Activated CD4-positive, alpha-beta T cell treated with anti-CD3 and anti-CD28 coated beads, Interleukin-2, amount 50 U/mL, for 24 hours (primary cell): ENCODE results near the gene FBXW8.

Source experiments
- DNase-seq, 2 donors: peaks; one replicate each; pipeline ENCODE4 v3.0.0-alpha.2; 2020; ENCODE audit warnings: low read depth in 1 of 2, low spot score in 1 of 2

Gene FBXW8

GRCh38 chr12:116990971-116991966 lies 80.5 kb downstream of the FBXW8 start:
- DNase-seq: no peak

DNA sequence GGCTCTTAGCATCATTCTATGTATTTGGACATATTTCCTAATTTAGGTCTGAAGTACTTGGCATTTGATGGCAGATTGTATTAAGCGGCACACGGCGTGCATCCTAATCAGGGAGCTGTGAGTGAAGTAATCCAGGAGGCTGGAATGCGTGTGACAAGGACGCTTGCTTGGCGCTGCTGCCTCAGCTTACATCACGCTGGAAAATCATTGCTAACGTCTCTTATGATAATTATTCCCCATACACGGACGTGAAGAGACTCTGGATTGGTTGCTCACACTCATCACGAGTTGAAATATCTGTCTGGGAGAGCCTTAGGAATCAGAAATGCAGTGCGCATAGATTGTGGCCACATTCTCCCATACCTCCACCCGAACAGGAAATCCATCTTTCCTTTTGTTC lies 85.3 kb downstream of the FBXW8 start:
- DNase-seq: no peak

DNA sequence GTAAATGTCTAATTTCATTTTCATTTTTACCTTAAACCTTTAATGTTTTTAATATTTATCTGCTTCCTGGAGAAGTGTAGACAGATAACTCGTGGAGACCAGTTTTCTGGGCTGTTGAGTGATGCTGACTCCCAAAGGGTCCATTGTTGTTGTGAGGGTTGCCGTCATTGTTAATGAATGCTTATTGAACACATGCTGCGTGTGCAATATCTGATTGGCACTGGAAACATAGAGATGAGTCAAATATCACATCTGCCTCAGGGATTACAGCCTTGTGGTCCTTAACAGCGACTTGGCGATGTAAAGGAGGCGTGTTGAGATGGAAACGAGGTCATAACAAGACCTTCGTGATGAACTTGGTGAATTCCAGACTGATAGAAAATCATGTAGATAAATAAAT lies 85.9 kb downstream of the FBXW8 start:
- DNase-seq: no peak

GRCh38 chr12:116999066-116999465 lies 88.3 kb downstream of the FBXW8 start:
- DNase-seq: no peak

DNA sequence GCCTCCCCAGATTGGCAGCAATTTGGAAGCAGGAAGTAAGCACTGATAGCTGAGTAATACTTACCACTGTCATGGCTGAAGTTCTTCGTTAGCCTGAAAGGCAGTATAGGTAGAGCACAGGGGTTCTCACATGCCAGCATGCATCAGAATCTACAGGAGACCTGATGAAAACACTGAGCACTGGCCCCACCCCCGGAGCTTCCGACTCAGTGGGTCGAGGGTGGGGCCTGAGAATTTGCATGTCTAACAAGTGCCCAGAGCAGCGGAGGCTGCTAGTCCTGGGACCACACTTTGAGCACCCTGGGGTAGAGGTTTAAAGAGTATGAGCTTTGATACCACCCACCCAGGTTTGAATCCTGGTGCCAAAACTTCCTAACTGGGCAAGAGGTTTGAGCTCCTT lies 89.6 kb downstream of the FBXW8 start:
- DNase-seq: no peak

DNA sequence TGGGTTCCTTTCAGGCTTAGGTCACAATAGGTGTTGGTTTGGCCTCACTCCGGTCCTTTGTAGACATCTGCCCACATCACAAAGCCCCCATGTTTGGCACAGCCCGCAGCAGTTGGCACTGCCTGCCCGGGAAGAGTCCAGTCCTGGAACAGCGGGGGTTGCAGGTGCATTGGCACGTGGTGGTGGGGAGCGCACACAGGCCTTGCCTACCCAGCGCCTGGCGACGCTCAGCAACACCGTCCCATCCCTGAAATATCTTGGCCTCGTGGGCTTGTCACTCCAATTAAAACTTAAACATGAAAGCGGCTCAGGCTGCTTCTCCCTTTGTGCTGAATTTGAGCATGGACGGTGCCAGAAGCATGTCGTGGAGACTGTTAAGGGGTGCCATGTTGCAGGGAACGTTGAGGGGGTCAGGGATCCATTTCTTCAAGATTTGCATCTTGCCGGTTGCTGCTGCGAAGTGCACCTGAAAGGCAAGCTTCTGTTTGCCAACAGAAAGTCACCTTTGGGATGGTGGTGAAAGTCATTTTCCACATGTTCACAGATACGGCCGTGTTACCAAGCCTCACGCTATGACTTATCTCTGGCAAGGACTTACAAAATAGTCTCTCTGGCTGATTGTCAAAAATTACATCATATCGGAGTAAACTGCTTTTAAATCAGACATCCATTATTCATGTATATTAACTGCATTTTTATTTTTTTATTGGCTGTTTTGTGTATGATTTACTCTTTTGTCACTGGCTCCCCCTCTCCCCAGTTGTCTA lies 91.5 kb downstream of the FBXW8 start:
- DNase-seq: no peak

DNA sequence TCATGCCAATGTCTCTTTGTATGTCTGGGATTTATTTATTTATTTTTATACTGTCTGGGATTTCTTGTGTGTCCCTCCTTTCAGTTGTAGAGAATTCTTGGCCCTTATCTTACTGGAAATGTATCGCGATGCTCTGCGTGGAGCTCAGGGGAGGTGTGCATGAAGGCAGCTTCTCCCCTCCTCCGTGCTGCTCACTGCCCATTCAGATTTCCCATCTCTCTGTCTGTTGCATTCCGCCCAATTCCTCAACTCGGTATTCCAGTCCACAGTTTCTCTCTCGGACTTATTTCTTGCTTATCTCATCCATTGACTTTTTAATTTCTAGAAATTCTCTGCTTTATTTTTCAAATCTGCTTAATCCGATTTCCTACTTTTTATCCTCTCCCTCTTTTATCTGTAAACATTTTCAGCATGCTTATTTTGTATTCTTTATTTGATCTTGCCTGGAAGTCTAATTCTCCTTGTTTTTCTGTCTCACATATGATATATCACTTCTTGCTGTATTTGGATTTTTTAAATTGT lies 93.2 kb downstream of the FBXW8 start:
- DNase-seq: no peak

DNA sequence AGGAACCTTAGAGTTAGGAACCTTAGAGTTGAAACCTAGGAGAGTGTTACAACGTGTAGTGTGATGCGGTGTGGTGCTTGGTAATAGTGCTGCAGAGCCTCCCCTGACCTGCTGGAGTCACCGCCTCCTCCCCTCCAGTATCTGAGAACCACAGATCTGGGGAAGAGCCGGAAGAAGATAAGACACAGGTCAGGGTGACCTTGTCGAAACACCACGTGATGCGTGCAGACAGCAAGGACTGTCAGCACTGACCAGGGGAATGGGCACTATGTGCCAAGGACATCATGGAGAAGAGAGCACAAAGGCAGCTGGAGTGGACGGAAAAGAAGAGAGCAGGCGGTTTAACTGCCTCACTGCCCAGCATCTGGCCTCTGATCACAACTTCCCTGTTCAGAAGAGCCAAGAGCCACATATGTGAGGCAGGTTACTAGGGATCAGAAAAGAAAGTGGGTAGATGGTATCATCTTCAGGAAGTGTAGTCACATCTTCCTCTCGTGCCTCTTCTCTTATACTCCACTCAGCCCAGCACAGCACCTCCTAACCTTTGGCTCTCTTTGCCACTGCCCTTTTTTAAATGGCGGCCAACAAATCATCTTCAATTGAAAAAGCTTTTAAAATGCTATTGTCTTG lies 94.8 kb downstream of the FBXW8 start:
- DNase-seq: no peak

DNA sequence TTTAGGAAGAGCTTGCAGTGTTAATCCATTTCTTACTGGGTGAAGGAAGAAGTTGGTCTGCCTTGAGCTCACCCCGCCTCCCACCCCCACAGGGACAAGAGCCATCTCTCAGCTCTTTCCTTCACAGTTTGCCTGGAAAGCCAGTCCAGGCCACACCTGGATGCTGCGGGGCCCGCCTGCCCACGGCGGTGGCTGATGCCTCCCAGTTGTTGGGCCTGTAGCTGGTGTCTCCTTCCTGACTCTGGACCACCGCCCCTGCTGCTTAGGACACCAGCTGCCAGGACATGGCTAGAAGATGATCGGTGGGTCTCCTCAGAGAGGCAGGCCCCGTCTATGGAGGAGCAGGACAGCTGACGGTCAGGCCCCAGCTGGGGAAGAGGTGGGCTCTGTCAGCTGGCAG lies 95.6 kb downstream of the FBXW8 start:
- no peak for DNase-seq

- no peak for DNase-seq
Observed at GRCh38 chr12:117007577-117007976, 96.8 kb downstream of the FBXW8 start.

- DNase-seq: no peak
Observed at GRCh38 chr12:117009759-117010158, 99.0 kb downstream of the FBXW8 start.

DNA sequence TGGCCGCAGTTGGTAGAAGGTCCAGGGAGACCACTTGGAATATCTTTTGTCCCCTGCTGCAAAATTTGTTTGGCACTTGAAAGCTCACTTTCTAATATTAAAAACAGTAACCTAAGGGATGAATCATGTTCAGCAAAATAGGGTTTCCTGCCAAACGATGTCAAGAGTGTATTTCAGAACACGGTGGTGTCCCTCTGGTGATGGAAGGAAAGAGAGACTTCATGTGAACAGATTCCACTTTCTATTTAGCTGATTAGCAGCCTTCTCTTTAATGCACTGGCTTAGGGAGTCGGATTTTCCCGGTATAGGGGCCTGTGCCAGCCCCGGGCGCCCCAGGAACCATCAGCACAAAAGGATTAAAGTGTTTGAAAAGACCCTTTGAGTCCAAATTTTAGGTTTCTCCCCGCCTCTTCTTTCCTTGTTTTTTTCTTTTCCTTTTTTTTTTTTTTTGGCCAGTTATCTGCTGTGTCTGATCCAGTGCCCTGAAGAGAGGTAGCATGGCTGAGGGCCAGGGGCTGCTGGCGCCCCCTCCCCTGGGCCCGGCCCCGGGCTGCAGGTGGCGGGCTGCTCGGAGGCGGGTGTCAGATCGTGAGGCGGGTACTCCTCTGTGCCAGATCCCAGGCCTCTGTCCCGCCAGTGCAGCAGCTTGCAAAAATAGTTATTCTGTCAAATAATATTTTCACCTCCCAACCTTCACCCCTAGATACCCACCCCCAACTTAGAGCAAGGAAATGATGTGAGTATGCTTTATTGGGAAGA lies 100.1 kb downstream of the FBXW8 start:
- no peak for DNase-seq

- DNase-seq: no peak
Observed at GRCh38 chr12:117011988-117012805, 101.4 kb downstream of the FBXW8 start.

DNA sequence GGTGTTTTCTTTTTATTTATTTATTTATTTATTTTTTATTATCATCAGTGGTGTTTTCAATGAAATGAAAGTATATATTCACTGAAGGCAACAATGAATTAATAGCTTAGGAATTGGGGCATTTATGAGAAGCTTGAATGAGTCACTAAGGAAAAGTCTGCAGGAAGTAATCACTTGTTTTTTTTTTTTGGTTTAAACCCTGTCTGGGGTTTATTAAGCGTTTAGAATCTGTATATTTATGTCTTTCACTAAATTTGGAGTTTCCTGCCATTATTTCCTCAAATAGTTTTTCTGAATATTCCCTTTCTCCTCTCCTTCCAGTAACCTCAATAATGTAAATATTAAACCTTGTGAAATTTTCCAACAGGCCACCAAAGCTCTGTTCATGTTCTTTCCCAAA lies 103.0 kb downstream of the FBXW8 start:
- DNase-seq: no peak

DNA sequence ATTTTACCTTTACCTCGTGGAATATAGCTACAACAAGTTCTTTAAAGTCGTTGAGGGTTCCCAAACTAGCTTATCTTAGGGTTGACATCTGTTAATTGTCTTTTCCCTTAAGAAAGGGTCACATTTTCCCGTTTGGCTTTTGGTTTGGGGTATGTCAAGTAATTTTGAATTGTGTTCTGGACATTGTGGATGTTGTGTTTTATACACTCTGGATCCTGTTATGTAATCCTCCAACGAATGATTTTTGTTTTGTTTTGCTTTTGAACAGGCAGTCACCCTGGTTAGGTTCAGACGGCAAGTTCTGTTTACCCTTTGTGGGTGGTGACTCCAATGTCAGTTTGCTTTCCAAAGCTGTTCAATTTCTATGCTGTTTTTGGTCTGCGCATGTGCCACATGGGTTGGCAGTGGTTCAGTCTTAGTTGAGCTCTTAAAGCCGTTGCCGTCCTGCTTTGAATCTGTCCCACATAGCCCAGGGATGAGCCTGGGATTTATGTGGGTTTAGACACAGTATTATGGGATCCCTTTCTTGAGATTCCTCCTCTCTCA lies 103.7 kb downstream of the FBXW8 start:
- no peak for DNase-seq

GRCh38 chr12:117015811-117016210 lies 105.1 kb downstream of the FBXW8 start:
- no peak for DNase-seq

DNA sequence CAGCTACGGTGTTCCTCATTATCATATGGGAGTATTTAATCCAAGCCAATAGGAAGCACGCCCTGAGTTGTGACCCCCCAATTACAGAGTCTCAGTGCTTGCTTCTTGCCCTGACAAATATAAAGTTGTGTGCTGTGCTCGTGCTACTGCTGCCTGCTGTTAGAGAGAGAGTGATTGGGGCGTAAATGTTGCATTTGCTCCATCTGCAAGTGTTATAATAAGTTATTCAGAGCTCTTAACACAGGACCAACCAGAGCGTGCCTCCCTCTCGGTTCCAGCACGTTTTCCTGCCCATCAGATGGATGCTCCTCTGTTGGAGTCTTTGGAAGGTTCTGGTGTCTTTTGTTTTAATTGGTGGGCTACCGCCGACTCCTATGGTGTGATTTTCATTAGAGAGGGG lies 107.1 kb downstream of the FBXW8 start:
- DNase-seq: no peak

GRCh38 chr12:117018276-117018675 lies 107.5 kb downstream of the FBXW8 start:
- DNase-seq: no peak

DNA sequence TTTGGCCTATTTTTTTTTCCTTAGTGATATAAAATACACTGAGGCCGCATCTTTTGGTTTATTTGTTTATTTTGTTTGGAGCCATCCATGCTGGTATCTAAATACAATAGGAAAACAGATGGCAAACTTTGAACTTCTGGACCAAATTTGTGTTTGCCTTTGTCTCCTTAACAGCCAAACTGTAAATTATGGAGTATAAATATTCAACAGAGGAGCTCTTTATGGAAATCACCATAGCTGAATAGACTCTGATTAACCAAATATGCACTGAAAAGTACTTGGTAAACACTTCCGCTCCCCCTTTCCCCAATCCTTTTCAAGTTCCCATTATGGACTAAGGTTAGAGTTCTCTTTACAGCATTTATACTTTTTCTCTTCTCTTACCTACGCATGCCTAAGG lies 107.9 kb downstream of the FBXW8 start:
- DNase-seq: no peak

DNA sequence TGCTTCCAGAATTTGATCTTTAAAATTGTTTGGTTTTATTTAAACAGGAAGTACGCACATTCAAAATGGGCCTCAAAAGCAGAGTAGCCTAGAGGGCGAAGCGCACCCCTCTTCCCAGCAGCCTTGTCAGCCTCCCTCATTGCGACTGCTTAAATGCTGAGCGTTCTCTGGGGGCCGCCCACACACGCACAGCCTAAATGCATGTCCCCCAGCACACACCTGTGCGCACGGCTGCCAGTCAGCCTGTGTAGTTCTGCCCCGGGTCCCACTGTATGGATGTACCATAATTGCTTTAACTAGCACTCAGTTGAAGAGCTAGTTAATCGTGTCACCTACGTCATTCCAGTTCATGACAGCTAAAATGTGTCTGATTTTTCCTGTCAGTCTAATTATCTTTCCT lies 109.1 kb downstream of the FBXW8 start:
- no peak for DNase-seq
